Globus pallidus (tissue), 1 donor: Measurements from ENCODE around the gene BLOC1S2.
"Not testable (repeated sequence)": the region's sequence is repeated elsewhere in the genome, so short reads cannot be mapped to it uniquely, and the experiment has no call there.

Source experiments
- DNase-seq: peaks from one replicate; pipeline ENCODE4 v3.0.0-alpha.2; 2015; ENCODE audit warnings: low spot score

BLOC1S2 gene

GRCh38 chr10:100291356-100291755 is 4.9 kb upstream of the BLOC1S2 start:
- DNase-seq, result no peak

- no peak for DNase-seq
Observed at GRCh38 chr10:100289641-100290040, 3.2 kb upstream of the BLOC1S2 start.

- DNase-seq, result no peak
Observed at GRCh38 chr10:100288196-100288595, 1.7 kb upstream of the BLOC1S2 start.

- no peak for DNase-seq
Observed at GRCh38 chr10:100287756-100288155, 1.3 kb upstream of the BLOC1S2 start.

GRCh38 chr10:100285326-100285725 is 1.2 kb downstream of the BLOC1S2 start:
- not testable (repeated sequence) for DNase-seq

GRCh38 chr10:100282907-100283306 is 3.6 kb downstream of the BLOC1S2 start:
- no peak for DNase-seq

GRCh38 chr10:100276971-100277370 is 9.5 kb downstream of the BLOC1S2 start:
- DNase-seq, result not testable (repeated sequence)

GRCh38 chr10:100267239-100268104 is 19.0 kb downstream of the BLOC1S2 start, which contains the start of gene CWF19L1:
Gene CWF19L1 (minus strand): TSS chr10:100267638. CDS start chr10:100267593, 45 bp downstream.
- peak; percentile 77 for DNase-seq

GRCh38 chr10:100265821-100266485 is 20.5 kb downstream of the BLOC1S2 start:
- no peak for DNase-seq

GRCh38 chr10:100254191-100254590 is 32.3 kb downstream of the BLOC1S2 start:
- no peak for DNase-seq

GRCh38 chr10:100253041-100253440 is 33.4 kb downstream of the BLOC1S2 start:
- DNase-seq, result no peak

- no peak for DNase-seq
Observed at GRCh38 chr10:100248820-100249219, 37.7 kb downstream of the BLOC1S2 start.

GRCh38 chr10:100245484-100246220 is 40.8 kb downstream of the BLOC1S2 start:
- DNase-seq, result no peak

GRCh38 chr10:100239851-100240250 is 46.6 kb downstream of the BLOC1S2 start:
- DNase-seq, result no peak

- no peak for DNase-seq
Observed at GRCh38 chr10:100238429-100238828, 48.1 kb downstream of the BLOC1S2 start.

- no peak for DNase-seq
Observed at GRCh38 chr10:100232101-100232500, 54.4 kb downstream of the BLOC1S2 start.

- DNase-seq, result no peak
Observed at GRCh38 chr10:100229819-100230422, 56.6 kb downstream of the BLOC1S2 start.

GRCh38 chr10:100223879-100224278 is 62.6 kb downstream of the BLOC1S2 start:
- DNase-seq, result no peak
